Measurements from ENCODE around the gene RALGAPA2. TPM values are rescaled to one million over a fixed set of nuclear protein-coding genes. Genes with fewer than 3 reads are reported as not detected.

RALGAPA2 gene
- total RNA-seq, 4 donors from 2014 or later = 20.5 to 42.9 (median 29.6) TPM

GRCh38 chr20:20741087-20742045 lies 28.9 kb upstream of the RALGAPA2 start:
- no peaks in the 10 kb centered on the region for H3K36me3 ChIP-seq
- H3K9me3 ChIP-seq = no peaks in the 10 kb centered on the region
- TF ChIP-seq CTCF (IDR thresholded peaks at IDR 0.05) (no peak), EP300 (IDR thresholded peaks at IDR 0.05) (no peak), POLR2A (IDR thresholded peaks at IDR 0.05) (no peak)
- H3K27ac ChIP-seq = no peak overlapping the region
- H3K4me1 ChIP-seq = peaks cover 0 to 27% (median 12%) of the 10 kb centered on the region in 4 donors
- DNase-seq (ENCODE audit: low spot score in 2 of 2) = no peak
- no peaks in the 10 kb centered on the region for H3K27me3 ChIP-seq
- WGBS, 2 donors = 79 to 82% methylated on average over 10 of the region's 10 CpGs
- H3K4me3 ChIP-seq = no peak overlapping the region

DNA sequence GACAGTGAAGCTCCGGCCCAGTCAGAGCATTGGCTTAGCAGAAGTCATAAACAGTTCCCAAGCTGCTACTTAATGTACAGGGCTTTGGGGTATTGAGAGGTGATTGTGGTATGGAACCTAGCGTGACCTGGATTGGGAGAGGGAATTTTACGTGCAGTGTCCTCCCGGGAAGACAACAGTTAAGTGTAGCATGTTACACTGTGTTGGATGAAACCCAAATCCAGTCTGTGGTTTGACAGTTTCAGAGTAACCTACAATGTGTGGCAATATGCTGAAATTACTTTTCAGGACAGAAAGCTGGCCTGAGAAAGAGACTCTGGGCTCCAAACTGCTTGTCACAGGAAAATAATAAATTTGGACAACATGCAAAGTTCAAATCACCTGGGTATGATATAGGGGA lies 28.1 kb upstream of the RALGAPA2 start:
- Histone ChIP-seq H3K9me3 (no peaks in the 10 kb centered on the region), H3K36me3 (no peaks in the 10 kb centered on the region), H3K4me3 (no peak overlapping the region), H3K27ac (no peak overlapping the region), H3K27me3 (no peaks in the 10 kb centered on the region), H3K4me1 (peaks cover 0 to 27% (median 12%) of the 10 kb centered on the region in 4 donors)
- 69 to 72% methylated on average over 4 of the region's 4 CpGs for WGBS, 2 donors
- no peak for TF ChIP-seq POLR2A (IDR thresholded peaks at IDR 0.05)
- no peak for TF ChIP-seq EP300 (IDR thresholded peaks at IDR 0.05)
- no peak for TF ChIP-seq CTCF (IDR thresholded peaks at IDR 0.05)
- DNase-seq (ENCODE audit: low spot score in 2 of 2) = no peak

DNA sequence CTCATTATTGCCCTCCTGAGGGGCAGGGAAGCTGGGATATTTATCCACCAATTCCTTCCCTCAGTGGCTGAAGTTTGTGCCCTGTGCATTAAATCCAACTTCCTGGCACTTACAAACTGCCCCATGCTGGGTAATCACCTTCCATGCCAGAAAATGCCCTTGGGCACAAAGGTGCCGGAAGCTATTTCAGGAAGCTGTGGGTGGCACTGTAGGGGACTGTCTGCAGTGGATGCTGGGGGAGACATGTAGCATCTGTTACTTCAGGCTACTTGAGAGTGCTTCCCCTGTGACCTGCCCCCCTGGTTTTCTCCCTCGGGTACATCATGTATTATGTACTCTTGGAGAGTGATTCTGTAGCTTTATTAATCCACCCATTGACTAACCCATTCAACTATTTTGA lies 24.7 kb upstream of the RALGAPA2 start:
- DNase-seq (ENCODE audit: low spot score in 2 of 2) = no peak
- Histone ChIP-seq H3K27ac (no peak overlapping the region), H3K4me3 (no peak overlapping the region), H3K36me3 (no peaks in the 10 kb centered on the region), H3K27me3 (no peaks in the 10 kb centered on the region), H3K4me1 (peaks cover 0 to 9% (median 0%) of the 10 kb centered on the region in 4 donors), H3K9me3 (no peaks in the 10 kb centered on the region)
- 46 to 68% methylated on average over 2 of the region's 2 CpGs for WGBS, 2 donors
- TF ChIP-seq EP300 (IDR thresholded peaks at IDR 0.05) (no peak), POLR2A (IDR thresholded peaks at IDR 0.05) (no peak), CTCF (IDR thresholded peaks at IDR 0.05) (no peak)

- Histone ChIP-seq H3K4me3 (no peak overlapping the region), H3K4me1 (peaks cover 0 to 9% (median 0%) of the 10 kb centered on the region in 4 donors), H3K36me3 (no peaks in the 10 kb centered on the region), H3K9me3 (no peaks in the 10 kb centered on the region), H3K27me3 (no peaks in the 10 kb centered on the region), H3K27ac (no peak overlapping the region)
- TF ChIP-seq POLR2A (IDR thresholded peaks at IDR 0.05) = no peak
- no peak for TF ChIP-seq EP300 (IDR thresholded peaks at IDR 0.05)
- no peak for TF ChIP-seq CTCF (IDR thresholded peaks at IDR 0.05)
- WGBS, 2 donors = 92 to 93% methylated on average over 6 of the region's 6 CpGs
- no peak for DNase-seq (ENCODE audit: low spot score in 2 of 2)
Measured at GRCh38 chr20:20736303-20736702, 23.9 kb upstream of the RALGAPA2 start.

DNA sequence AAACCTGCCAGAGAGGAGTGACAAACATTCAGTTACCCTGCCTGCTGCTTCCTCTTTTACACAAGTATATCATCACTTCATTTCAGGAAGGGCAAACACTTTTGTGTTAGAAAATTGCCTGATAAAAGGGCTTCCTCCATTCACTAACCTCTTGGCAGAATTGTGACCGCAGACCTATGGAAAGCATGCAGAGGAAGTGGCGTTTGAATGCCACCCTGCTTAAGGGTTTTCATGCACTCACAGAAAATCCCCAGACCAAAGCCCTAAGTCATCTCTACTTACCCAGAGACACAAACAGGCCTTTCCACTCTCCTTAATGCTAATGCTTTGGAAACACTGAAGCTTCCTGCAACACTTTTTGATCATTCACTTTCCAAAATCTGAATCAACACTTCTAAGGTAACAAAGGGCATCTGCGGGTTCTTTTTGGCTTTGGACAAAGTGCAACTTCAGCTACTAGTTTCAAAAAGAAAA lies 22.1 kb upstream of the RALGAPA2 start:
- WGBS, 2 donors = 46 to 63% methylated on average over 3 of the region's 3 CpGs
- Histone ChIP-seq H3K27ac (no peak overlapping the region), H3K36me3 (no peaks in the 10 kb centered on the region), H3K4me3 (no peak overlapping the region), H3K4me1 (peaks cover 0 to 6% (median 0%) of the 10 kb centered on the region in 4 donors), H3K9me3 (no peaks in the 10 kb centered on the region), H3K27me3 (no peaks in the 10 kb centered on the region)
- DNase-seq (ENCODE audit: low spot score in 2 of 2) = no peak
- TF ChIP-seq CTCF (IDR thresholded peaks at IDR 0.05) = no peak
- TF ChIP-seq POLR2A (IDR thresholded peaks at IDR 0.05) = no peak
- no peak for TF ChIP-seq EP300 (IDR thresholded peaks at IDR 0.05)

All from tibial nerve (tissue), 4 donors.